ENCODE measurements around the gene KIRREL1.

Gene KIRREL1

DNA sequence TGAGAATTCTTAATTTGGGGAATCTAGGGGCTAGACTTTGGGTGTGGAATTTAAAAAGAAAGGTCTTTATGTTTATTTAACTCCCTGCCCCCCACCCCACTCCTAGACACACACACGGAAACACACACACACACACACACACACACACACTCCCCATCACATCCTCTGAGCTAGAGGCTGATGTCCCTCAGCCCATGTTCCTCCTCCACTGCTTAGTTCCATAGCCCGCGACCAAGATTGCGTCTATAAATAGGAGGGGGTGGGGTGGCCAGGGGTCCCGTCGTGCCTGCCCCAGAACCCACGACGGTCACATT is 655 bp upstream of the KIRREL1 start:
- no peak for TF ChIP-seq CTCF (IDR thresholded peaks at IDR 0.05; ENCODE audit: extremely low read depth, insufficient read depth, missing control alignments)
- in situ Hi-C loops (cut with MboI; ENCODE audit: low pct_unique_long_range_greater_than_20kb, low sequenced_read_pairs, unreplicated experiment): no loop called here
- no peak for DNase-seq (ENCODE audit: low spot score)

GRCh38 chr1:157993918-157994605 is 617 bp downstream of the KIRREL1 start:
- TF ChIP-seq CTCF (IDR thresholded peaks at IDR 0.05; ENCODE audit: extremely low read depth, insufficient read depth, missing control alignments): no peak
- DNase-seq (ENCODE audit: low spot score): no peak
- in situ Hi-C loops (cut with MboI; ENCODE audit: low pct_unique_long_range_greater_than_20kb, low sequenced_read_pairs, unreplicated experiment): no loop called here

GRCh38 chr1:157994704-157995582 is 1.5 kb downstream of the KIRREL1 start:
- DNase-seq (ENCODE audit: low spot score): no peak
- no peak for TF ChIP-seq CTCF (IDR thresholded peaks at IDR 0.05; ENCODE audit: extremely low read depth, insufficient read depth, missing control alignments)
- in situ Hi-C loops (cut with MboI; ENCODE audit: low pct_unique_long_range_greater_than_20kb, low sequenced_read_pairs, unreplicated experiment): no loop called here

GRCh38 chr1:157995583-157996169 is 2.2 kb downstream of the KIRREL1 start:
- in situ Hi-C loops (cut with MboI; ENCODE audit: low pct_unique_long_range_greater_than_20kb, low sequenced_read_pairs, unreplicated experiment): no loop called here
- TF ChIP-seq CTCF (IDR thresholded peaks at IDR 0.05; ENCODE audit: extremely low read depth, insufficient read depth, missing control alignments): no peak
- no peak for DNase-seq (ENCODE audit: low spot score)

DNA sequence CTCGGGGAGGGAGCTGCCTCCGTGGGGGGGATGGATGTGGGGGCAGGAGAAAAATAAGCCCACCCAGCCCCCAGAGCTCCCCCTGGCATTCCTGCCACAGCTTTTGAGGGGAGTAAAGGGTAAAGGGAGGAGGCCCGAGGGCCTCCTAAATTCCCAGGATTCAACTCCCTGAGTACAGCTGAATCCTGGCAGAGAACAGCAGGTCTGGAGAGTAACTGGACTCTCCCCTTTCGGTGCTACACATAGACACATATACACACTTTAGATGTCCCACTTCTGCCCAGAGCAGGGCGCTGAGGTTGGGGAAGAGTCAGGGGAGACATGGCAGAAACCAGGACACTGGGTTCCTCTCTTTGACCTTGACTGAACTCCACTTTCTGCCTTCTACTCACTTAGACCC is 3.0 kb downstream of the KIRREL1 start:
- DNase-seq (ENCODE audit: low spot score): no peak
- TF ChIP-seq CTCF (IDR thresholded peaks at IDR 0.05; ENCODE audit: extremely low read depth, insufficient read depth, missing control alignments): no peak
- in situ Hi-C loops (cut with MboI; ENCODE audit: low pct_unique_long_range_greater_than_20kb, low sequenced_read_pairs, unreplicated experiment): no loop called here

GRCh38 chr1:158000507-158000906 is 7.1 kb downstream of the KIRREL1 start:
- in situ Hi-C loops (cut with MboI; ENCODE audit: low pct_unique_long_range_greater_than_20kb, low sequenced_read_pairs, unreplicated experiment): no loop called here
- TF ChIP-seq CTCF (IDR thresholded peaks at IDR 0.05; ENCODE audit: extremely low read depth, insufficient read depth, missing control alignments): no peak
- no peak for DNase-seq (ENCODE audit: low spot score)

Data from GM13977 (cell line).